Measurements from ENCODE around the gene ACTA2. TPM values are rescaled to one million over a fixed set of nuclear protein-coding genes. Genes with fewer than 3 reads are reported as not detected.
A peak's percentile ranks its signal among the peaks of the same experiment; 100 is the strongest.

Gene ACTA2
- total RNA-seq, 1 experiment from 2014 or later: not detected

- H3F3A ChIP-seq (ENCODE audit: low read length, unreplicated experiment): no peaks in the 10 kb centered on the region
- 0 out of 2 replicates have a peak, but pooled peaks cover 3% of the 10 kb centered on the region for H3K79me2 ChIP-seq (ENCODE audit: low read length)
- H3K9me3 ChIP-seq (ENCODE audit: low read length): no peaks in the 10 kb centered on the region
- peak within 1 kb of the TSS; percentile 45 for H3K27ac ChIP-seq (ENCODE audit: low read length)
- no peaks in the 10 kb centered on the region for H3K9me2 ChIP-seq (replicated peaks; ENCODE audit: low read length)
- no peaks in the 10 kb centered on the region for H3K36me3 ChIP-seq (ENCODE audit: low read depth, low read length)
- H3K27me3 ChIP-seq (ENCODE audit: low read length): no peaks in the 10 kb centered on the region
- CTCF ChIA-PET: interaction anchor here (0.7 kb wide), 1 partner anchor 22 kb away, joined by 3 read pairs; no protein-coding TSS in a partner anchor
- no peaks in the 10 kb centered on the region for H4K20me1 ChIP-seq (ENCODE audit: low read length)
- DNase-seq (peak; percentile 66), ATAC-seq (peak; percentile 79)
- H3K9ac ChIP-seq (ENCODE audit: low read length): peak within 1 kb of the TSS; percentile 57
- H2AFZ ChIP-seq (ENCODE audit: low read length): peak within 1 kb of the TSS; percentile 96
- H3K4me2 ChIP-seq (ENCODE audit: low read length): peak within 1 kb of the TSS; percentile 84
- peaks cover 28% of the 10 kb centered on the region for H3K4me1 ChIP-seq (ENCODE audit: insufficient read depth, low read length)
- TF ChIP-seq EZH2phosphoT487 (IDR thresholded peaks at IDR 0.05; ENCODE audit: borderline replicate concordance, low read length): no peak
- TF ChIP-seq EZH2 (IDR thresholded peaks at IDR 0.05; ENCODE audit: low read length, unreplicated experiment): no peak
- TF ChIP-seq CTCF (conservative IDR thresholded peaks at IDR 0.05; ENCODE audit: low read depth, low read length): no peak
- peak within 1 kb of the TSS; percentile 81 for H3K4me3 ChIP-seq (ENCODE audit: low read length)
- intact Hi-C loops (cut with micrococcal nuclease): loop anchor here (2.0 to 5.0 kb wide), 3 partner anchors 16 to 140 kb away; partner anchors contain the start of genes ANKRD22 and STAMBPL1
- POLR2A ChIA-PET (ENCODE audit: unreplicated experiment): interaction anchor here (0.6 to 0.7 kb wide), 2 partner anchors 109 to 272 kb away, joined by 4 to 6 read pairs; no protein-coding TSS in a partner anchor
- BruUV-seq (replicated peaks): no TSS peak
Measured at GRCh38 chr10:88990384-88991160, 38.0 kb upstream of the ACTA2 start, which contains the start of gene FAS. Gene FAS, plus strand, starts transcription at chr10:88990798. Its CDS starts 79 bp downstream, at chr10:88990877.

- Histone ChIP-seq H3K27me3 (ENCODE audit: low read length) (no peaks in the 10 kb centered on the region), H2AFZ (ENCODE audit: low read length) (peak overlapping the region; percentile 96), H3K9me2 (replicated peaks; ENCODE audit: low read length) (no peaks in the 10 kb centered on the region), H3K79me2 (ENCODE audit: low read length) (0 out of 2 replicates have a peak, but pooled peaks cover 3% of the 10 kb centered on the region), H3K4me3 (ENCODE audit: low read length) (peak overlapping the region; percentile 81), H4K20me1 (ENCODE audit: low read length) (no peaks in the 10 kb centered on the region), H3K9ac (ENCODE audit: low read length) (0 out of 2 replicates have a peak overlapping the region, but pooled peaks have one; percentile 16), H3K4me2 (ENCODE audit: low read length) (peak overlapping the region; percentile 84), H3K36me3 (ENCODE audit: low read depth, low read length) (no peaks in the 10 kb centered on the region), H3K27ac (ENCODE audit: low read length) (peak overlapping the region; percentile 45), H3F3A (ENCODE audit: low read length, unreplicated experiment) (no peaks in the 10 kb centered on the region), H3K4me1 (ENCODE audit: insufficient read depth, low read length) (peaks cover 28% of the 10 kb centered on the region), H3K9me3 (ENCODE audit: low read length) (no peaks in the 10 kb centered on the region)
- TF ChIP-seq EZH2phosphoT487 (IDR thresholded peaks at IDR 0.05; ENCODE audit: borderline replicate concordance, low read length) (no peak), CTCF (conservative IDR thresholded peaks at IDR 0.05; ENCODE audit: low read depth, low read length) (no peak), EZH2 (IDR thresholded peaks at IDR 0.05; ENCODE audit: low read length, unreplicated experiment) (no peak)
- intact Hi-C loops (cut with micrococcal nuclease): loop anchor here (2.0 to 5.0 kb wide), 4 partner anchors 15 to 153 kb away; partner anchors contain the start of genes ANKRD22 and STAMBPL1
- ChIA-PET POLR2A (ENCODE audit: unreplicated experiment) (interaction anchor here (0.6 kb wide), 2 partner anchors 108 to 293 kb away, joined by 3 to 6 read pairs; no protein-coding TSS in a partner anchor), CTCF (interaction anchor here (0.7 kb wide), 1 partner anchor 21 kb away, joined by 3 read pairs; no protein-coding TSS in a partner anchor)
- DNase-seq (peak; percentile 47), ATAC-seq (peak; percentile 18)
- no TSS peak for BruUV-seq (replicated peaks)
Measured at GRCh38 chr10:88989824-88990383, 37.3 kb upstream of the ACTA2 start.
